Cardiac fibroblast (primary cell): ENCODE results near the gene NDNF.

Experiments
- DNase-seq, 2 donors: peaks; one replicate each; pipeline versions ENCODE4 v3.0.0 to v3.0.0-alpha.2; 2010; ENCODE audit warnings: low read depth in 2 of 2
- H3K4me3 ChIP-seq, 2 donors: replicated peaks in 1 of 2; 1 replicate in 1 of 2; 2 replicates in 1 of 2; pipeline ENCODE4 v1.5.1; 2011; ENCODE audit warnings: low read depth in 2 of 2, low read length in 2 of 2, mild to moderate bottlenecking in 2 of 2, moderate library complexity in 1 of 2
- TF ChIP-seq, protein P1 (sequence below): IDR thresholded peaks from one replicate; pipeline ENCODE4 v1.5.1; 2011; ENCODE audit warnings: low read depth, mild to moderate bottlenecking, low read length, inconsistent platforms

The NDNF gene

DNA sequence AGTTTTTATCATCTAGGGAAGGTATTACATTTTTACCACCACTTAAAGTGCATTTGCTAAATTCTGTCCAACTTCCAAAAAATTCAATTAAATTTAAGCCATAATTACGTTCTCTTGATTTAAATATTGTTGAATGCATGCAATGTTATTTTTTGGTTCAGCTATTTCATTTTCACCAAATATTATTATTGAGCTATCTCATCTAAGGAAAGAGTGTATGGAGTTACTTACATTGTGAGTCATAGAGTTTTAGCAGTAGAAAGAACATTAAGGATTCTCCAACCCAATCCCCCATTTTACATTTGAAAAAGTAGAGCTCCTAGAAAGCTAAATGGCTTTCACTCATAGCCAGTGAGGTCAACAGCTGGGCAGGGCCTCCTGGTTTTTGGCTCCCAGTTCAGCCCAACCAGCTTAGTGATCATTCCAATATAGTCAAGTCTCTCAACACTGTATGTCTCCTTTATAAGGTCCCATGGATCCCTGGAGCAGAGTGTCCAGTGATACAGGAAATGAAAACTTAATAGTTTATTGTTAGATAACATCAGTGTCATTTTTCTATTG lies 60.5 kb downstream of the NDNF start:
- TF ChIP-seq, protein P1, sequence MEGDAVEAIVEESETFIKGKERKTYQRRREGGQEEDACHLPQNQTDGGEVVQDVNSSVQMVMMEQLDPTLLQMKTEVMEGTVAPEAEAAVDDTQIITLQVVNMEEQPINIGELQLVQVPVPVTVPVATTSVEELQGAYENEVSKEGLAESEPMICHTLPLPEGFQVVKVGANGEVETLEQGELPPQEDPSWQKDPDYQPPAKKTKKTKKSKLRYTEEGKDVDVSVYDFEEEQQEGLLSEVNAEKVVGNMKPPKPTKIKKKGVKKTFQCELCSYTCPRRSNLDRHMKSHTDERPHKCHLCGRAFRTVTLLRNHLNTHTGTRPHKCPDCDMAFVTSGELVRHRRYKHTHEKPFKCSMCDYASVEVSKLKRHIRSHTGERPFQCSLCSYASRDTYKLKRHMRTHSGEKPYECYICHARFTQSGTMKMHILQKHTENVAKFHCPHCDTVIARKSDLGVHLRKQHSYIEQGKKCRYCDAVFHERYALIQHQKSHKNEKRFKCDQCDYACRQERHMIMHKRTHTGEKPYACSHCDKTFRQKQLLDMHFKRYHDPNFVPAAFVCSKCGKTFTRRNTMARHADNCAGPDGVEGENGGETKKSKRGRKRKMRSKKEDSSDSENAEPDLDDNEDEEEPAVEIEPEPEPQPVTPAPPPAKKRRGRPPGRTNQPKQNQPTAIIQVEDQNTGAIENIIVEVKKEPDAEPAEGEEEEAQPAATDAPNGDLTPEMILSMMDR = no peak
- no peak overlapping the region for H3K4me3 ChIP-seq
- DNase-seq = no peak

DNA sequence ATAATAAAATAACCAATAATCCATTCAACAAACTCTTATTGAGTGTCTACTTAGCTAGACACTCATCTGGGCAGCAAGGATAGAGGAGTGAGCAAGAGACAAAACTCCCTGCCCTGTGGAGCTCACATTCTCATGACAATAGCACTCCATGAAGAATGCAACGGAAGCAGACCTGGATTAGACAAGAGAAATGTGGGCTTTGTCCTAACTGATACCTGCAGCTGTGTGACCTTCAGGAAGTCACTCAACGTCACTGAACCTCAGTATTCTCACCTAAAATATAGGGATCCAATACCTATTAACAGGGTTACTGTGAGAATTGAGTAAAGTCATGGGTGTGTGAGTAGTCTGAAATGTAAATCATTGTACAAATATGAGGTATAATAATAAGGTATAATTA lies 61.2 kb downstream of the NDNF start:
- H3K4me3 ChIP-seq = no peak overlapping the region
- DNase-seq = no peak
- TF ChIP-seq, protein P1 = no peak

DNA sequence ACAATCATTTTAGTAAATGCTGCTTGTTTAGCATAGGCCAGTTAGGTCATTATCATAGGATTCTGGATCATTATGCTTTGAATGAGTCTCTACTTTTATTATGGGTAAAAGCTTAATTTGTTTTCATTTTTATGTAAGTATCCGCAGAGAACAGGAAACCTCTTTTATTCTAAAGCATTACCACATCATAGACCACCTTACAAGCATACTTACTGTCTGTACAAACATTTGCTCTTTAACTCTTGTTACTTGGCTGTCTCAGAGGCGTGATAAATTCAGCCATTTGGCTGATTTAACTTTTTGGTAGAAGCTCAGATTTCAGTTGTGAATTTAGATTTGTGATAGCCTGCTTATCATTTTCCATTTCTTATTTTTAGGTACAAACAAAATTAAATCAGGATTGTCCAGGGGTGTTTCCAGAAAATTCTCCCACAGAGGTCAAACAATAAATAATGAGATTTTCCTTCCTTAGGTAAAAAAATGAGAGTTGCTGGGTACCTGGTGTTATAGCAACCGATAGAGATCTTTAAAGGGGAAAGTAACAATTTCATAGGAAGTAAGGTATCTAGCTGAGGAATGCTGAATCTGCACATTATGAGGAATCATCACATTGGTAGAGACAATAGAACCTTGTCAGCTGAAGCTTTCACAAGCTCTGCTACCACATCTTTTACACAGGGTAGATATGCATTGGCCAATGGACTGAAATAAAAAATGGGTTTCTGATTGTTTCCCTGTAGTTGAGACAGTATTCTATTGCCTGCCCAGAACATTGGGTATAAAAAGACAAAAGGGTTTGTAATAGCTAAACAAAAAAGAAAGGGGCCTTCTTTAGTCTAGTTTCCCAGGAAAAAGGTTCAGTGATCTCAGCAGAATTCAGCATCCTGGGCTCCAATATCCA lies 62.5 kb downstream of the NDNF start:
- no peak overlapping the region for H3K4me3 ChIP-seq
- TF ChIP-seq, protein P1 = no peak
- no peak for DNase-seq

DNA sequence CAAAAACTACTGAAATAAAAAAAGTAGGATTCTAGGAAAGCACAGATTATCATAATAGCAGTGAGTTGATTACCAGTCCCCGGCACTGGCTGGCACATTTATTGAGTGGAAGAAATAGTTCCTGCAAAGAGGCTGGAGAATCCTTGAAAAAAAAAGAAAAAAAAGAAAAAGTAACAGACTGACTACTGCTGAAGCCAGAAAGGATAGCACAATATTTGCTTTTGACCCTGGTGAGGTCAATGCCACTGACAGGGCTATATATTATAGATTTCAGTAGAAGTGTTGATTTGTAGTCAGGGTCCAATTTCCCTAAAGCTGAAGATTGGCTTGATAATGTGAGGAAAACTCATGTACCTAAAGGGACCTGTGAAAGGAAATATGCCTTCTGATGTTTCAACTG lies 64.7 kb downstream of the NDNF start:
- no peak overlapping the region for H3K4me3 ChIP-seq
- TF ChIP-seq, protein P1 = no peak
- no peak for DNase-seq

DNA sequence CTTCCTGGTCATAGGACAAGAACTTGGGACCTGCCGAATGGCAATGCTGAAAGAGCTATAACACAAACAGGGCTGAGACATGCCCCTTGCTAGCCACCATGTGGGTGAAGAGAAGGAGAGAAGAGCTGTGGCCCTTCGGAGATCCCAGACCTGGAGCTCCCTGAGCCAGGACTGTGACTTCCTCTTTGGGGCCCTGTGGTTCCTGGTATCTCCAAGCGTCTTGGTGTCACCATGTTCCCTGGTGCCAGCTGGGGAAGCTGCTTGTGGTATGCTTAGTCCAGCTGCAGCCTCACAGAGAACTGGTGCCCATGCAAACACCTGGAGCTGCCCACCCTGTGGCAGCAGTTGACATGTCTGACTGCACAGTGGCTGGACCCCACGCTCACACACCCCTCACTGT lies 68.5 kb downstream of the NDNF start:
- no peak for DNase-seq
- H3K4me3 ChIP-seq = no peak overlapping the region
- TF ChIP-seq, protein P1 = no peak

DNA sequence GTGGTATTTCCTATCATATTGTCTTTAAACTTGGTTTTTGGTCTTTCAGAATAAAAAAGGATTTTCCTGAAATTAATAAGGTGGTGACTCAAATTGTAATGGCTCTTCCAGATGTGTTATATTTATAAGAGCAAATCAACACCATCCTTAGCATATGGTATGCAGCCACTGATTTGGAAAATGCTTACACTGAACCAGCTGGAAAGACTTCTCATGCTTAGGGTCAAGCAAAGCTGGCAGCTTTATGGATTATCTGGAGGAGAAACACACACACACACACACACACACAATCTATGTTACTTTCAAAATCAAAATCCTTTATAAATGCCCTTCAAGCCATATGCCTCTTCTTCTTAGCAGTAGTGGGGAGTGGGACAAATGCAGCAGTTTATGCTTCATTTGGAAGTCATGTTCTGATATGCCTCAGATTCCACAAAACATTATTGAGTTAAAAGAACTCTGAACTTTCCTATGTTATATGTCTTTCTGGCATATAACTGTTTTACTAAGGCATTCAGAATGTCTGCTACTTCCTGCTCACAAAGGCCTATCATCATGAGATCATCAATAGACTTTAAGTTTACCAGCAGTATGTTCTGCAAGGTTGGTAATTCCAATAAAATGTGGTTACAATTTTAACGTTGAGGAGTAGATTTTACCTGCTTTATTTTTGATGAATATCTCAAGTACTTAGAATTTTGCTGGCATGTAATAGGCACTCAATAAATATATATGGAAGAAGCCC lies 76.9 kb downstream of the NDNF start:
- TF ChIP-seq, protein P1 = no peak
- no peak for DNase-seq
- no peak overlapping the region for H3K4me3 ChIP-seq
